Measurements from ENCODE around the gene IQSEC1.

Gene IQSEC1

GRCh38 chr3:13105896-13106250 is 32.6 kb upstream of the IQSEC1 start:
- no peak for TF ChIP-seq CTCF (IDR thresholded peaks at IDR 0.05; ENCODE audit: low read depth, low read length)
- no peak for DNase-seq (ENCODE audit: extremely low read depth, low read depth)

GRCh38 chr3:13105181-13105895 is 32.1 kb upstream of the IQSEC1 start:
- DNase-seq (ENCODE audit: extremely low read depth, low read depth) = no peak
- TF ChIP-seq CTCF (IDR thresholded peaks at IDR 0.05; ENCODE audit: low read depth, low read length) = no peak

GRCh38 chr3:13104511-13104910 is 31.3 kb upstream of the IQSEC1 start:
- no peak for TF ChIP-seq CTCF (IDR thresholded peaks at IDR 0.05; ENCODE audit: low read depth, low read length)
- no peak for DNase-seq (ENCODE audit: extremely low read depth, low read depth)

GRCh38 chr3:13103416-13104058 is 30.3 kb upstream of the IQSEC1 start:
- no peak for TF ChIP-seq CTCF (IDR thresholded peaks at IDR 0.05; ENCODE audit: low read depth, low read length)
- no peak for DNase-seq (ENCODE audit: extremely low read depth, low read depth)

- no peak for TF ChIP-seq CTCF (IDR thresholded peaks at IDR 0.05; ENCODE audit: low read depth, low read length)
- no peak for DNase-seq (ENCODE audit: extremely low read depth, low read depth)
Observed at GRCh38 chr3:13102386-13103345, 29.4 kb upstream of the IQSEC1 start.

- TF ChIP-seq CTCF (IDR thresholded peaks at IDR 0.05; ENCODE audit: low read depth, low read length) = no peak
- DNase-seq (ENCODE audit: extremely low read depth, low read depth) = no peak
Observed at GRCh38 chr3:13099707-13100106, 26.5 kb upstream of the IQSEC1 start.

All from AG09319 (cell line).